ENCODE results near the gene GCG.

Gene GCG

DNA sequence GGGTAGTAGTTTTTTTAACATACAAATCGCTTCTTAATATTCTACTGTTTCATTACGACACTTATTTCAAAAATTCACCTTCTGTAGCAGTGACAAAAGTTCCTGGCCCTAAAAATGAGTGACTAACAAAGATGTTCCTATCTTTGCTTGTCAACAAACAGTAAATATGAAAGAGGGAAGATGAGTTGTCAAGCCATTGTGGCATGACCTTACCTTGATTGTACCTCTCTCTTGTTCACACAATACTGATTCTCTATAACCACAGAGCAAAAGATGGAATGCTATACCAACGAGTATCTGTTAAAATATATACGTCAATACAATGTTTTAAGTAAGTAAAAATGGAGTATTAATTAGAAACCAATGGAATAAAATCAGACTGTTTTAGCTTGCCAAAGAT, 14.7 kb upstream of the GCG start:
- Histone ChIP-seq H3K27ac (replicated peaks) (no peak overlapping the region), H3K27me3 (ENCODE audit: insufficient read depth, poor library complexity, severe bottlenecking) (peaks cover 9% of the 10 kb centered on the region), H3K4me3 (replicated peaks; ENCODE audit: insufficient read depth, low read length) (no peak overlapping the region)
- TF ChIP-seq, protein P1, sequence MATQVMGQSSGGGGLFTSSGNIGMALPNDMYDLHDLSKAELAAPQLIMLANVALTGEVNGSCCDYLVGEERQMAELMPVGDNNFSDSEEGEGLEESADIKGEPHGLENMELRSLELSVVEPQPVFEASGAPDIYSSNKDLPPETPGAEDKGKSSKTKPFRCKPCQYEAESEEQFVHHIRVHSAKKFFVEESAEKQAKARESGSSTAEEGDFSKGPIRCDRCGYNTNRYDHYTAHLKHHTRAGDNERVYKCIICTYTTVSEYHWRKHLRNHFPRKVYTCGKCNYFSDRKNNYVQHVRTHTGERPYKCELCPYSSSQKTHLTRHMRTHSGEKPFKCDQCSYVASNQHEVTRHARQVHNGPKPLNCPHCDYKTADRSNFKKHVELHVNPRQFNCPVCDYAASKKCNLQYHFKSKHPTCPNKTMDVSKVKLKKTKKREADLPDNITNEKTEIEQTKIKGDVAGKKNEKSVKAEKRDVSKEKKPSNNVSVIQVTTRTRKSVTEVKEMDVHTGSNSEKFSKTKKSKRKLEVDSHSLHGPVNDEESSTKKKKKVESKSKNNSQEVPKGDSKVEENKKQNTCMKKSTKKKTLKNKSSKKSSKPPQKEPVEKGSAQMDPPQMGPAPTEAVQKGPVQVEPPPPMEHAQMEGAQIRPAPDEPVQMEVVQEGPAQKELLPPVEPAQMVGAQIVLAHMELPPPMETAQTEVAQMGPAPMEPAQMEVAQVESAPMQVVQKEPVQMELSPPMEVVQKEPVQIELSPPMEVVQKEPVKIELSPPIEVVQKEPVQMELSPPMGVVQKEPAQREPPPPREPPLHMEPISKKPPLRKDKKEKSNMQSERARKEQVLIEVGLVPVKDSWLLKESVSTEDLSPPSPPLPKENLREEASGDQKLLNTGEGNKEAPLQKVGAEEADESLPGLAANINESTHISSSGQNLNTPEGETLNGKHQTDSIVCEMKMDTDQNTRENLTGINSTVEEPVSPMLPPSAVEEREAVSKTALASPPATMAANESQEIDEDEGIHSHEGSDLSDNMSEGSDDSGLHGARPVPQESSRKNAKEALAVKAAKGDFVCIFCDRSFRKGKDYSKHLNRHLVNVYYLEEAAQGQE (IDR thresholded peaks at IDR 0.05; ENCODE audit: insufficient replicate concordance, low read depth), result no peak
- TF ChIP-seq SPI1 (IDR thresholded peaks at IDR 0.05; ENCODE audit: borderline replicate concordance, low read depth) (no peak), POLR2AphosphoS5 (IDR thresholded peaks at IDR 0.05; ENCODE audit: low read depth) (no peak), GABPA (IDR thresholded peaks at IDR 0.05; ENCODE audit: low read depth) (no peak)
- TF ChIP-seq, protein P2, sequence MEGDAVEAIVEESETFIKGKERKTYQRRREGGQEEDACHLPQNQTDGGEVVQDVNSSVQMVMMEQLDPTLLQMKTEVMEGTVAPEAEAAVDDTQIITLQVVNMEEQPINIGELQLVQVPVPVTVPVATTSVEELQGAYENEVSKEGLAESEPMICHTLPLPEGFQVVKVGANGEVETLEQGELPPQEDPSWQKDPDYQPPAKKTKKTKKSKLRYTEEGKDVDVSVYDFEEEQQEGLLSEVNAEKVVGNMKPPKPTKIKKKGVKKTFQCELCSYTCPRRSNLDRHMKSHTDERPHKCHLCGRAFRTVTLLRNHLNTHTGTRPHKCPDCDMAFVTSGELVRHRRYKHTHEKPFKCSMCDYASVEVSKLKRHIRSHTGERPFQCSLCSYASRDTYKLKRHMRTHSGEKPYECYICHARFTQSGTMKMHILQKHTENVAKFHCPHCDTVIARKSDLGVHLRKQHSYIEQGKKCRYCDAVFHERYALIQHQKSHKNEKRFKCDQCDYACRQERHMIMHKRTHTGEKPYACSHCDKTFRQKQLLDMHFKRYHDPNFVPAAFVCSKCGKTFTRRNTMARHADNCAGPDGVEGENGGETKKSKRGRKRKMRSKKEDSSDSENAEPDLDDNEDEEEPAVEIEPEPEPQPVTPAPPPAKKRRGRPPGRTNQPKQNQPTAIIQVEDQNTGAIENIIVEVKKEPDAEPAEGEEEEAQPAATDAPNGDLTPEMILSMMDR (IDR thresholded peaks at IDR 0.05; ENCODE audit: insufficient read depth, low read length), result no peak
- DNase-seq (ENCODE audit: low read depth in 1 of 2, low spot score in 1 of 2), result no peak

DNA sequence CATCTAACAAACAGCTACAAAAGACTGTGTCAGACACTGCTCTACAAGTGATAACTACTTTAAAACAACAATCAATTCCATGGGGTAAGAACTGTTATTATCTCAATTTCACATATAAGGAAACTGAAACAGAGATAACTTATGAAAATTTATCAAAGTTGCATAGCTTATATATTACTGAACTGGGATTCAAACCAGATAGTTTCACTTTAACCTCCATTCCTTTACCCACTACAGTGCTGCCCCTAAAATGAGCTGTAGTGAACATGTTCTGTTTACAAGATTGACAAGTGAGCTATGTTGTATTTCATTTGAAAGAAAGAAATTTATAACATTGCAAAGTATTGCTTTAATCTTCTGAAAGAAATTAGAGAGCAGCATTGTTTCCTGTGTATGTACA, 14.1 kb upstream of the GCG start:
- H3K27me3 ChIP-seq (ENCODE audit: insufficient read depth, poor library complexity, severe bottlenecking), result peaks cover 8% of the 10 kb centered on the region
- TF ChIP-seq SPI1 (IDR thresholded peaks at IDR 0.05; ENCODE audit: borderline replicate concordance, low read depth) (no peak), POLR2AphosphoS5 (IDR thresholded peaks at IDR 0.05; ENCODE audit: low read depth) (no peak), GABPA (IDR thresholded peaks at IDR 0.05; ENCODE audit: low read depth) (no peak)
- TF ChIP-seq, protein P1 (IDR thresholded peaks at IDR 0.05; ENCODE audit: insufficient replicate concordance, low read depth), result no peak
- TF ChIP-seq, protein P2 (IDR thresholded peaks at IDR 0.05; ENCODE audit: insufficient read depth, low read length), result no peak

DNA sequence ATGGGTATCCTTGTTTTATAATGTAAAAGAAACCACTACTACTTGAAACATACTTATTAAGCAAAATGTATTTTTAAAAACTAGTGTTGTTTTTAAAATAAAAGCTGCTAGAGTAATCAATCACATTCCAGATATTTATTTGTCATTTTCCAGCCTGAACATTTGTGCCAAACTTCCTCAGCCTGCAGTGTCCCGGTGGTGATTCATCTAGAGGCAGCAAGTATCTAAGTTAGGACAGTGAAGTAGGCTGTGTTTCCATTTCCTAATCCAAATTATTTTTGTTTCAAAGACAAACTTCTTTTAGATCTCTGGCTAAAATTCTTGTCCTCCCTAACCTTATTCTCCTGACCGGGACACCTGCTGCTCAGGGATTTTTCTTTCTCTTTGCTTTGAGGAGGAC, 12.8 kb upstream of the GCG start:
- no peak for DNase-seq (ENCODE audit: low read depth in 1 of 2, low spot score in 1 of 2)
- TF ChIP-seq, protein P2 (IDR thresholded peaks at IDR 0.05; ENCODE audit: insufficient read depth, low read length), result no peak
- TF ChIP-seq, protein P1 (IDR thresholded peaks at IDR 0.05; ENCODE audit: insufficient replicate concordance, low read depth), result no peak
- TF ChIP-seq GABPA (IDR thresholded peaks at IDR 0.05; ENCODE audit: low read depth) (no peak), SPI1 (IDR thresholded peaks at IDR 0.05; ENCODE audit: borderline replicate concordance, low read depth) (no peak), POLR2AphosphoS5 (IDR thresholded peaks at IDR 0.05; ENCODE audit: low read depth) (no peak)
- H3K27ac ChIP-seq (replicated peaks), result no peak overlapping the region
- no peak overlapping the region for H3K4me3 ChIP-seq (replicated peaks; ENCODE audit: insufficient read depth, low read length)
- H3K27me3 ChIP-seq (ENCODE audit: insufficient read depth, poor library complexity, severe bottlenecking), result peaks cover 5% of the 10 kb centered on the region

More for the DNA sequence above, 14.1 kb upstream of the GCG start:
- Histone ChIP-seq H3K27ac (replicated peaks) (no peak overlapping the region), H3K4me3 (replicated peaks; ENCODE audit: insufficient read depth, low read length) (no peak overlapping the region)
- no peak for DNase-seq (ENCODE audit: low read depth in 1 of 2, low spot score in 1 of 2)
